SK-N-SH (cell line): ENCODE measurements around the gene GPR137B. TPM values are rescaled to one million over a fixed set of nuclear protein-coding genes. Genes with fewer than 3 reads are reported as not detected.

Source experiments
- CTCF ChIA-PET: fragments of 300-600, 350-600 bp; formaldehyde crosslinking; extraction: SDS; loops from one replicate; lab custom pipeline; 2021; lab: Yijun Ruan, JAX
- POLR2A ChIA-PET: fragments of 350-600 bp; sonication (Branson Sonifier 250); formaldehyde crosslinking; extraction: SDS; loops from one replicate; lab custom pipeline; 2020; ENCODE audit warnings: antibody characterized with exemption, inconsistent platforms; lab: Yijun Ruan, JAX
- DNase-seq: peaks from one replicate; pipeline ENCODE4 v3.0.0; 2012
- H2AFZ ChIP-seq: fragments of 200-600 bp; sonication (generic); 2 replicates; pipeline ENCODE4 v1.8.1; 2016; ENCODE audit warnings: antibody characterized with exemption, mild to moderate bottlenecking, low read depth
- H3F3A ChIP-seq: fragments of 200-600 bp; sonication (generic); replicated peaks from 2 replicates; pipeline ENCODE3; 2016; ENCODE audit warnings: antibody characterized with exemption, mild to moderate bottlenecking; ENCODE audit not compliant: insufficient read depth
- H3K27ac ChIP-seq, 2 experiments: fragments of 200-500 bp in 1 of 2; fragments of 200-600 bp in 1 of 2; sonication (Bioruptor generic) in 1 of 2; sonication (generic), shearing (Covaris generic) in 1 of 2; 2 replicates each; pipeline versions ENCODE4 v1.5.1 to v1.6.1; 2014 to 2016; ENCODE audit warnings: low read depth in 2 of 2, inconsistent platforms in 1 of 2, low read length in 1 of 2, mild to moderate bottlenecking in 1 of 2, mixed read lengths in 1 of 2
- H3K27me3 ChIP-seq: fragments of 200-600 bp; sonication (generic), shearing (Covaris generic); 2 replicates; pipeline ENCODE4 v1.6.1; 2016; ENCODE audit warnings: mixed run types; ENCODE audit not compliant: insufficient read depth
- H3K36me3 ChIP-seq, 2 experiments: fragments of 200-500 bp in 1 of 2; fragments of 200-600 bp in 1 of 2; sonication (Bioruptor generic) in 1 of 2; sonication (generic) in 1 of 2; replicated peaks in 1 of 2; 2 replicates each; pipeline versions ENCODE3 to v1.5.1; 2014 to 2016; ENCODE audit warnings: low read length in 1 of 2, mild to moderate bottlenecking in 1 of 2; ENCODE audit not compliant: insufficient read depth in 2 of 2, control insufficient read depth in 1 of 2
- H3K4me1 ChIP-seq, 2 experiments: fragments of 200-500 bp in 1 of 2; fragments of 200-600 bp in 1 of 2; sonication (Bioruptor generic) in 1 of 2; sonication (generic), shearing (Covaris generic) in 1 of 2; 2 replicates each; pipeline versions ENCODE4 v1.5.1 to v1.6.1; 2014 to 2016; ENCODE audit warnings: low read depth in 1 of 2, low read length in 1 of 2, mixed run types in 1 of 2; ENCODE audit not compliant: insufficient read depth in 2 of 2, control insufficient read depth in 1 of 2
- H3K4me2 ChIP-seq: fragments of 200-600 bp; sonication (generic), shearing (Covaris generic); 2 replicates; pipeline ENCODE4 v1.6.1; 2017; ENCODE audit warnings: mixed run types
- H3K4me3 ChIP-seq, 2 experiments: fragments of 200-500 bp in 1 of 2; fragments of 200-600 bp in 1 of 2; sonication (Bioruptor generic) in 1 of 2; sonication (generic), shearing (Covaris generic) in 1 of 2; 2 replicates each; pipeline versions ENCODE4 v1.5.1 to v1.8.1; 2014 to 2016; ENCODE audit warnings: low read depth in 2 of 2, inconsistent platforms in 1 of 2, low read length in 1 of 2, mild to moderate bottlenecking in 1 of 2, mixed read lengths in 1 of 2, moderate library complexity in 1 of 2
- H3K79me2 ChIP-seq: fragments of 200-600 bp; sonication (generic); 2 replicates; pipeline ENCODE4 v1.8.1; 2017; ENCODE audit warnings: mild to moderate bottlenecking; ENCODE audit not compliant: insufficient read depth
- H3K9ac ChIP-seq: fragments of 200-600 bp; sonication (generic); 2 replicates; pipeline ENCODE4 v1.6.1; 2017; ENCODE audit warnings: mixed run types
- H3K9me2 ChIP-seq: fragments of 200-600 bp; sonication (generic); 2 replicates; pipeline ENCODE4 v1.6.1; 2017; ENCODE audit warnings: mixed run types
- H3K9me3 ChIP-seq: fragments of 200-600 bp; sonication (generic); 2 replicates; pipeline ENCODE4 v1.6.1; 2017; ENCODE audit warnings: mixed run types, mild to moderate bottlenecking, moderate library complexity
- H4K20me1 ChIP-seq: fragments of 200-600 bp; sonication (generic); 2 replicates; pipeline ENCODE4 v1.6.1; 2017; ENCODE audit warnings: mild to moderate bottlenecking, mixed run types; ENCODE audit not compliant: insufficient read depth
- ELF1 ChIP-seq: IDR thresholded peaks from 2 replicates; pipeline ENCODE4 v1.4.0; 2012
- EP300 ChIP-seq, 2 experiments: IDR thresholded peaks; 2 replicates each; pipeline versions ENCODE4 v1.4.0 to v1.6.1; 2012; ENCODE audit warnings: borderline replicate concordance in 1 of 2, low read depth in 1 of 2, low read length in 1 of 2
- FOXJ3 ChIP-seq: sonication (generic); formaldehyde crosslinking; IDR thresholded peaks from 2 replicates; pipeline ENCODE4 v1.5.1; 2020; ENCODE audit warnings: mild to moderate bottlenecking, missing genetic modification reagents
- GABPA ChIP-seq: IDR thresholded peaks from 2 replicates; pipeline ENCODE4 v1.4.0; 2012; ENCODE audit warnings: low read depth, mild to moderate bottlenecking
- JUND ChIP-seq: IDR thresholded peaks from 2 replicates; pipeline ENCODE4 v1.4.0; 2012
- MEF2A ChIP-seq: IDR thresholded peaks from 2 replicates; pipeline ENCODE4 v1.4.0; 2012; ENCODE audit warnings: low read depth, borderline replicate concordance
- POLR2AphosphoS5 ChIP-seq: IDR thresholded peaks from 2 replicates; pipeline ENCODE4 v1.6.1; 2012; ENCODE audit warnings: low read depth, low read length
- REST ChIP-seq: IDR thresholded peaks from 2 replicates; pipeline ENCODE4 v1.6.1; 2012; ENCODE audit warnings: mild to moderate bottlenecking, low read depth, low read length, moderate library complexity
- RFX5 ChIP-seq: IDR thresholded peaks from 2 replicates; pipeline ENCODE4 v1.6.1; 2012; ENCODE audit warnings: mild to moderate bottlenecking, improper control_type of control experiment, low read length
- TAF1 ChIP-seq: IDR thresholded peaks from 2 replicates; pipeline ENCODE4 v1.6.1; 2012; ENCODE audit warnings: low read depth, mild to moderate bottlenecking, low read length, moderate library complexity, borderline replicate concordance
- USF1 ChIP-seq: IDR thresholded peaks from 2 replicates; pipeline ENCODE4 v1.4.0; 2012; ENCODE audit warnings: low read depth, borderline replicate concordance
- WGBS: methylation state at CpG from one replicate; pipeline ENCODE4 v1.1.6; 2017; ENCODE audit warnings: low lambda C conversion rate; 5-methylcytosine and 5-hydroxymethylcytosine counted together
- polyA plus RNA-seq, 3 experiments: library from polyadenylated mRNA; depleted of rRNA; stranded (reverse); fragments of >200 nt; gene quantifications; 2 replicates each; pipeline ENCODE4 v1.2.3, GENCODE V29; 2012
- TF ChIP-seq, protein P1 (sequence below): IDR thresholded peaks from 2 replicates; pipeline ENCODE4 v1.4.0; 2012; ENCODE audit warnings: low read depth, borderline replicate concordance

The GPR137B gene
- polyA plus RNA-seq, 1 of the 3 experiments (the other 2 are of a cell fraction): 7.0 TPM

DNA sequence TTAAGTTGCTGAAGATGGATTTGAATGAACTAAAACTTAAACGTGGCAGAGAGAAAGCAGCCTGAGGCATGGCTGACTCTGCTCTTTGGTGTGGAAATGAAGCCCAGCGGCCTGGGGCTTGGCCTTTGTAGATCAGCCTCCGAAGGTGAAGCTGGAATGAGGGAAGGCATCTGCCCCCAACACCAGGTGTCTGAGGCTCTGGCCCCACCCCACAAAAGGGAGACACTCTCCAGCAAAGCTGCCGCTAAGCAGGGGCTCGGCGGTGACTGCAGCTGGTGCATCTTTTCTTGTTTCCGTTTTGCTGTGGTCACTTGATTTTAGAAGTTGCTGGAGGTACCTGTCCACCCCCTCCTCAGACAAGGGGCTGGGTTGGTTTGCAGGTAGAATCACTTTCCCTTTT lies 39.3 kb upstream of the GPR137B start:
- no peak overlapping the region for H2AFZ ChIP-seq
- no peak for TF ChIP-seq ELF1
- TF ChIP-seq GABPA: no peak
- TF ChIP-seq, protein P1, sequence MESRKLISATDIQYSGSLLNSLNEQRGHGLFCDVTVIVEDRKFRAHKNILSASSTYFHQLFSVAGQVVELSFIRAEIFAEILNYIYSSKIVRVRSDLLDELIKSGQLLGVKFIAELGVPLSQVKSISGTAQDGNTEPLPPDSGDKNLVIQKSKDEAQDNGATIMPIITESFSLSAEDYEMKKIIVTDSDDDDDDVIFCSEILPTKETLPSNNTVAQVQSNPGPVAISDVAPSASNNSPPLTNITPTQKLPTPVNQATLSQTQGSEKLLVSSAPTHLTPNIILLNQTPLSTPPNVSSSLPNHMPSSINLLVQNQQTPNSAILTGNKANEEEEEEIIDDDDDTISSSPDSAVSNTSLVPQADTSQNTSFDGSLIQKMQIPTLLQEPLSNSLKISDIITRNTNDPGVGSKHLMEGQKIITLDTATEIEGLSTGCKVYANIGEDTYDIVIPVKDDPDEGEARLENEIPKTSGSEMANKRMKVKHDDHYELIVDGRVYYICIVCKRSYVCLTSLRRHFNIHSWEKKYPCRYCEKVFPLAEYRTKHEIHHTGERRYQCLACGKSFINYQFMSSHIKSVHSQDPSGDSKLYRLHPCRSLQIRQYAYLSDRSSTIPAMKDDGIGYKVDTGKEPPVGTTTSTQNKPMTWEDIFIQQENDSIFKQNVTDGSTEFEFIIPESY: no peak
- TF ChIP-seq FOXJ3: no peak
- no peak for TF ChIP-seq MEF2A
- TF ChIP-seq TAF1: no peak
- TF ChIP-seq EP300 (IDR thresholded peaks at IDR 0.05; ENCODE audit: borderline replicate concordance in 1 of 2, low read depth in 1 of 2, low read length in 1 of 2): no peak
- TF ChIP-seq USF1: no peak
- TF ChIP-seq JUND: no peak
- TF ChIP-seq RFX5: no peak
- TF ChIP-seq POLR2AphosphoS5: no peak
- TF ChIP-seq REST: no peak
- TF ChIP-seq, all 33 proteins: peak for 0
- CTCF ChIA-PET: interaction anchor here (0.7 to 1.4 kb wide), 4 partner anchors 25 to 429 kb away, joined by 3 read pairs; no protein-coding TSS in a partner anchor
- Histone ChIP-seq H3K9ac (no peak overlapping the region), H3K79me2 (no peaks in the 10 kb centered on the region), H3K9me3 (no peaks in the 10 kb centered on the region), H3K9me2 (no peaks in the 10 kb centered on the region), H3K27ac (no peak overlapping the region), H3K4me2 (no peak overlapping the region), H4K20me1 (no peaks in the 10 kb centered on the region), H3K4me3 (no peak overlapping the region), H3K27me3 (no peaks in the 10 kb centered on the region), H3F3A (no peaks in the 10 kb centered on the region), H3K4me1 (peaks cover 0 to 2% of the 10 kb centered on the region in 2 experiments; a peak in 1 of 4 replicates), H3K36me3 (no peaks in the 10 kb centered on the region)
- WGBS: 34% methylated on average over 6 of the region's 7 CpGs
- no peak for DNase-seq
- POLR2A ChIA-PET: no interaction called here
